MV-4-11 (cell line): ENCODE results near the gene WDR64.
"Not testable (repeated sequence)": the region's sequence is repeated elsewhere in the genome, so short reads cannot be mapped to it uniquely, and the experiment has no call there.

Experiments used
- DNase-seq: peaks from one replicate; lab custom pipeline; 2025; lab: John Stamatoyannopoulos, UW

Gene WDR64

GRCh38 chr1:241800640-241801039 lies 148.6 kb downstream of the WDR64 start:
- no peak for DNase-seq

GRCh38 chr1:241802863-241803262 lies 150.8 kb downstream of the WDR64 start:
- DNase-seq = no peak

- not testable (repeated sequence) for DNase-seq
These were observed 152.6 kb downstream of the WDR64 start for GRCh38 chr1:241804706-241805105.

- DNase-seq = peak; percentile 79
These were observed 156.2 kb downstream of the WDR64 start for GRCh38 chr1:241808265-241808664.

- peak; percentile 98 for DNase-seq
These were observed 158.8 kb downstream of the WDR64 start for GRCh38 chr1:241810769-241811405.

- peak; percentile 72 for DNase-seq
These were observed 161.8 kb downstream of the WDR64 start for GRCh38 chr1:241813768-241814320.

GRCh38 chr1:241816008-241816407 lies 163.9 kb downstream of the WDR64 start:
- no peak for DNase-seq

GRCh38 chr1:241817331-241817792 lies 165.3 kb downstream of the WDR64 start:
- DNase-seq = no peak

GRCh38 chr1:241817956-241818612 lies 166.0 kb downstream of the WDR64 start:
- peak; percentile 99 for DNase-seq

- no peak for DNase-seq
These were observed 167.3 kb downstream of the WDR64 start for GRCh38 chr1:241819340-241819866.

GRCh38 chr1:241821363-241821762 lies 169.3 kb downstream of the WDR64 start:
- DNase-seq = peak; percentile 83

GRCh38 chr1:241822846-241823245 lies 170.8 kb downstream of the WDR64 start:
- no peak for DNase-seq

- DNase-seq = no peak
These were observed 171.8 kb downstream of the WDR64 start for GRCh38 chr1:241823925-241824324.

- DNase-seq = no peak
These were observed 173.5 kb downstream of the WDR64 start for GRCh38 chr1:241825581-241825980.

- DNase-seq = not testable (repeated sequence)
These were observed 174.5 kb downstream of the WDR64 start for GRCh38 chr1:241826613-241827012.

GRCh38 chr1:241827264-241827663 lies 175.2 kb downstream of the WDR64 start:
- DNase-seq = no peak

- no peak for DNase-seq
These were observed 176.5 kb downstream of the WDR64 start for GRCh38 chr1:241828463-241829021.

- peak; percentile 42 for DNase-seq
These were observed 177.4 kb downstream of the WDR64 start for GRCh38 chr1:241829468-241829867.

- peak; percentile 61 for DNase-seq
These were observed 182.8 kb downstream of the WDR64 start for GRCh38 chr1:241834733-241835377.

- no peak for DNase-seq
These were observed 184.9 kb downstream of the WDR64 start for GRCh38 chr1:241836941-241837340.

GRCh38 chr1:241837416-241837815 lies 185.3 kb downstream of the WDR64 start:
- no peak for DNase-seq

GRCh38 chr1:241837901-241838300 lies 185.8 kb downstream of the WDR64 start:
- no peak for DNase-seq
